Testis (tissue), 2 donors: Measurements from ENCODE around the gene TGM3.

Experiments
- CTCF ChIP-seq, 3 experiments: fragments of 450-650 bp in 2 of 3; fragments of 200-600 bp in 1 of 3; sonication (generic) in 1 of 3; IDR thresholded peaks; one replicate each; pipeline ENCODE4 v1.5.1; 2016 to 2019; ENCODE audit warnings: antibody characterized with exemption in 3 of 3, mild to moderate bottlenecking in 2 of 3, moderate library complexity in 1 of 3
- POLR2A ChIP-seq: fragments of 450-650 bp; IDR thresholded peaks from one replicate; pipeline ENCODE4 v1.6.1; 2017; ENCODE audit warnings: antibody characterized with exemption, mild to moderate bottlenecking, moderate library complexity

DNA sequence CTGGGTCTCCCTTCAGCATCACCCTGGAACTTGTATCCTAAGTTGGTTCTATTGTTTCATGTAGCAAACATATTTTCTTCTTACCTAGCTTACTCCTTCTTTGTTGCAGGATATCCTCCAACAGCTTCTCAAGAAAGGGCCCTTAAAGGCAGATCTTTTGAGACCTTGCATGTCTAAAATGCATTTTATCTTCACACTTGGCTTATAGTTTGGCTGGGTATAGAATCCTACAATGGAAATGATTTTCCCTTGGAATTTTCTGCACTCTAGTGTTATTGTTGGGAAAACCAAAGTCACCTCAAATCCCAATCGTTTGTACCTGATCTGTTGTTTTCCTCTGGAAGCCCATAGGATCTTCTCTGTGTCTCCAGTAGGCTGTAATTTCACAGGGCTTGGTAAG is 72.8 kb downstream of the TGM3 start:
- TF ChIP-seq CTCF (IDR thresholded peaks at IDR 0.05) (no peak), POLR2A (no peak)
